Loucy (cell line): Measurements from ENCODE around the gene ADM2.

Experiments used
- EZH2phosphoT487 ChIP-seq: fragments of 200-600 bp; IDR thresholded peaks from 2 replicates; pipeline ENCODE4 v1.6.1; 2018; ENCODE audit warnings: antibody characterized with exemption, mild to moderate bottlenecking, moderate library complexity, borderline replicate concordance
- TF ChIP-seq, protein P1 (sequence below): fragments of 200-600 bp; sonication (generic); conservative IDR thresholded peaks from 2 replicates; pipeline ENCODE4 v1.5.1; 2014; ENCODE audit warnings: mild to moderate bottlenecking, antibody characterized with exemption, low read length

DNA sequence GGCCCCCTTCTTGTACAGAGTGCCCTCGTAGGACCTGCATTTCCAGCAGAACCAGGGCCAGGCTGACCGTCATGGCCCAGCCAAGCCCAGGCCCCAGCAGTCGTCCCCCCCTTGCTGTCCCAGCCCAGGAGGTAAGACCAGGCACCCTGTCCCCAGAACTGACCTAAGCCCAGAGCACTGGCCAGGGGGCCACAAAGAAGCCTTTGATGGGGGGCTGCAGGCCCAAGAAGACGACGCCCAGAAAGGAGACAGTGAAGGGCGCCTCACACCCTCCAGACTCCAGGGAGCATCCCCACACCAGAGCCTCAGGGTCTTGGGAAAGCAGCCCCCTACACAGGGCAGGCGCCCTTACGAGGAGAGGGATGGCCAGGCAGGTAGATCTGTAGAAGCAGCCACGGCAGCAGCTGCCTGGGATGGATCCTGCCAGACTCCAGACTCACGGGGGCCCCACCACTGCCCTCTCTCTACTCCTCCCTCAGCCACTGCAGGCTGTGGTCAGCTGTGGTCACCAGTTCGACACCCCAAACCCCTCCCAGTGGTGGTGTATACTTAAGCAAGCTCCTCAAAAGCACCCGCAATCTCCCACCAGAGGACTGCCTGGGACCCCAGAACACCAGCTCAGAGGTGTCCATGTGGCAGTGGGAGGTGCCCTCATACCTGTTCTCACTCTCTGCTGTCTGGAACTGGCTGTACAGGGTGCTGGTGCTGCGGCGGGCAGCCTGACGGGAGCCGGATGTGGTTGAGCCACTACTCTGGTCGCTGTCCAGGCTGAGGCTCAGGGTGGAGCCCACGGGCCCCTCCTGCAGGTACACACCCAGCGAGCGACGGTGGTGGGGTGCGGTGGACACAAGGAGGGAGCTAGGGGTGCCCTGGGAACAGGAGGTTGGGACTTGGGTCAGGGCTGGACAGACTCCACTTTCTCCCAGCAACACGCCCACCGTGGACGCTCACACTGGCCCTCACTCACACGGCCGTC is 33.5 kb upstream of the ADM2 start:
- TF ChIP-seq, protein P1, sequence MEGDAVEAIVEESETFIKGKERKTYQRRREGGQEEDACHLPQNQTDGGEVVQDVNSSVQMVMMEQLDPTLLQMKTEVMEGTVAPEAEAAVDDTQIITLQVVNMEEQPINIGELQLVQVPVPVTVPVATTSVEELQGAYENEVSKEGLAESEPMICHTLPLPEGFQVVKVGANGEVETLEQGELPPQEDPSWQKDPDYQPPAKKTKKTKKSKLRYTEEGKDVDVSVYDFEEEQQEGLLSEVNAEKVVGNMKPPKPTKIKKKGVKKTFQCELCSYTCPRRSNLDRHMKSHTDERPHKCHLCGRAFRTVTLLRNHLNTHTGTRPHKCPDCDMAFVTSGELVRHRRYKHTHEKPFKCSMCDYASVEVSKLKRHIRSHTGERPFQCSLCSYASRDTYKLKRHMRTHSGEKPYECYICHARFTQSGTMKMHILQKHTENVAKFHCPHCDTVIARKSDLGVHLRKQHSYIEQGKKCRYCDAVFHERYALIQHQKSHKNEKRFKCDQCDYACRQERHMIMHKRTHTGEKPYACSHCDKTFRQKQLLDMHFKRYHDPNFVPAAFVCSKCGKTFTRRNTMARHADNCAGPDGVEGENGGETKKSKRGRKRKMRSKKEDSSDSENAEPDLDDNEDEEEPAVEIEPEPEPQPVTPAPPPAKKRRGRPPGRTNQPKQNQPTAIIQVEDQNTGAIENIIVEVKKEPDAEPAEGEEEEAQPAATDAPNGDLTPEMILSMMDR, result no peak
- TF ChIP-seq EZH2phosphoT487, result no peak
